PFSK-1 (cell line): ENCODE results near the gene GKN2.

Experiments used
- POLR2AphosphoS5 ChIP-seq: IDR thresholded peaks from 2 replicates; pipeline ENCODE4 v1.6.1; 2012; ENCODE audit warnings: low read depth, mild to moderate bottlenecking, control low read depth, low read length, moderate library complexity
- SIN3A ChIP-seq: IDR thresholded peaks from 2 replicates; pipeline ENCODE4 v1.6.1; 2012; ENCODE audit warnings: mild to moderate bottlenecking, low read length, moderate library complexity, borderline replicate concordance; ENCODE audit not compliant: insufficient read depth
- TAF1 ChIP-seq: IDR thresholded peaks from 2 replicates; pipeline ENCODE4 v1.6.1; 2012; ENCODE audit warnings: low read length, control low read depth, borderline replicate concordance; ENCODE audit not compliant: insufficient read depth
- TF ChIP-seq, protein P1 (sequence below), 2 experiments: IDR thresholded peaks; 2 replicates each; pipeline versions ENCODE4 v1.6.1 to v1.8.0; 2011 to 2012; ENCODE audit warnings: low read depth in 2 of 2, low read length in 2 of 2, control low read depth in 1 of 2, inconsistent platforms in 1 of 2, mild to moderate bottlenecking in 1 of 2, moderate library complexity in 1 of 2; ENCODE audit not compliant: insufficient read depth in 1 of 2

GRCh38 chr2:68905116-68905515, 47.6 kb downstream of the GKN2 start:
- TF ChIP-seq TAF1 (no peak), POLR2AphosphoS5 (no peak), SIN3A (no peak)
- TF ChIP-seq, protein P1, sequence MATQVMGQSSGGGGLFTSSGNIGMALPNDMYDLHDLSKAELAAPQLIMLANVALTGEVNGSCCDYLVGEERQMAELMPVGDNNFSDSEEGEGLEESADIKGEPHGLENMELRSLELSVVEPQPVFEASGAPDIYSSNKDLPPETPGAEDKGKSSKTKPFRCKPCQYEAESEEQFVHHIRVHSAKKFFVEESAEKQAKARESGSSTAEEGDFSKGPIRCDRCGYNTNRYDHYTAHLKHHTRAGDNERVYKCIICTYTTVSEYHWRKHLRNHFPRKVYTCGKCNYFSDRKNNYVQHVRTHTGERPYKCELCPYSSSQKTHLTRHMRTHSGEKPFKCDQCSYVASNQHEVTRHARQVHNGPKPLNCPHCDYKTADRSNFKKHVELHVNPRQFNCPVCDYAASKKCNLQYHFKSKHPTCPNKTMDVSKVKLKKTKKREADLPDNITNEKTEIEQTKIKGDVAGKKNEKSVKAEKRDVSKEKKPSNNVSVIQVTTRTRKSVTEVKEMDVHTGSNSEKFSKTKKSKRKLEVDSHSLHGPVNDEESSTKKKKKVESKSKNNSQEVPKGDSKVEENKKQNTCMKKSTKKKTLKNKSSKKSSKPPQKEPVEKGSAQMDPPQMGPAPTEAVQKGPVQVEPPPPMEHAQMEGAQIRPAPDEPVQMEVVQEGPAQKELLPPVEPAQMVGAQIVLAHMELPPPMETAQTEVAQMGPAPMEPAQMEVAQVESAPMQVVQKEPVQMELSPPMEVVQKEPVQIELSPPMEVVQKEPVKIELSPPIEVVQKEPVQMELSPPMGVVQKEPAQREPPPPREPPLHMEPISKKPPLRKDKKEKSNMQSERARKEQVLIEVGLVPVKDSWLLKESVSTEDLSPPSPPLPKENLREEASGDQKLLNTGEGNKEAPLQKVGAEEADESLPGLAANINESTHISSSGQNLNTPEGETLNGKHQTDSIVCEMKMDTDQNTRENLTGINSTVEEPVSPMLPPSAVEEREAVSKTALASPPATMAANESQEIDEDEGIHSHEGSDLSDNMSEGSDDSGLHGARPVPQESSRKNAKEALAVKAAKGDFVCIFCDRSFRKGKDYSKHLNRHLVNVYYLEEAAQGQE (IDR thresholded peaks at IDR 0.05; ENCODE audit: insufficient read depth in 1 of 2, low read depth in 2 of 2, low read length in 2 of 2): no peak
